GM21737 (cell line): Measurements from ENCODE around the gene HSDL2.

Experiments used
- ATAC-seq: cut with Tn5 transposase; IDR thresholded peaks from one replicate; pipeline ENCODE4 v1.9.1; 2021; ENCODE audit warnings: mild to moderate bottlenecking, moderate library complexity; ENCODE audit not compliant: unreplicated experiment

HSDL2 gene

GRCh38 chr9:112443636-112444035, 63.7 kb downstream of the HSDL2 start:
- ATAC-seq, result no peak

- no peak for ATAC-seq
These were observed 65.3 kb downstream of the HSDL2 start for GRCh38 chr9:112445196-112445595.

GRCh38 chr9:112446080-112446479, 66.2 kb downstream of the HSDL2 start:
- no peak for ATAC-seq

- ATAC-seq, result no peak
These were observed 66.6 kb downstream of the HSDL2 start for GRCh38 chr9:112446526-112446925.

GRCh38 chr9:112447283-112447761, 67.4 kb downstream of the HSDL2 start:
- ATAC-seq, result no peak

DNA sequence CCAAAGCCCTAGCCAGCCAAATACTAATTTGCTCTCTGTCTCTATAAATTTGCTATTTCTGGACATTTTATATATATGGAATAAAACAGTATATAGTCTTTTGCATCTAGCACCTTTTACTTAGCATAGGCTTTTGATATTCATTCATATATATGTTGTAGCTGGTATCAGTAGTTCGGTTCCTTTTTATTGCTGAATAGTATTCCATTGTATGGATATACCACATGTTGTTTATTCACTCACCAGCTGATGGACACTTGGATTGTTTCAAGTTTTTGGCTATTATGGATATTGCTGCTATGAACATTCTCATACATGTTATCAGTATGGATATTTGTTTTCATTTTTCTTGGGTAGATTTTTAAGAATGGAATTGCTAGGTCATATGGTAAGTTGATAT, 82.9 kb downstream of the HSDL2 start:
- ATAC-seq, result no peak

DNA sequence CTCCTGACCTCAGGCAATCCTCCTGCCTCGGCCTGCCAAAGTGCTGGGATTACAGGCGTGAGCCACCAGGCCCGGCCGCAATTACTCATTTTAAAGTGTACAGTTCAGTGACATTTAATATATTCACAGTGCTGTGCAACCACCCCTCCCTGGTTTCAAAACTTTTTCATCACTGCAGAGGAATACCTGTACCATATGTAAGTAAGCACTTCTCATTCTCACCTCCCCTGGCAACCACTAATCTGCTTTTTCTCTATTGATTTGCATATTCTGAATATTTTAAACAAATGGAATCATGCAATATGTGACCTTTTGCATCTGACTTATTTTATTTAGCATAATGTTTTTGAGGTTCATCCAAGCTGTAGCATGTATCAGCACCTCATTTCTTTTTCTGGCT, 85.4 kb downstream of the HSDL2 start:
- no peak for ATAC-seq

- ATAC-seq, result no peak
These were observed 93.1 kb downstream of the HSDL2 start for GRCh38 chr9:112472996-112473395.

DNA sequence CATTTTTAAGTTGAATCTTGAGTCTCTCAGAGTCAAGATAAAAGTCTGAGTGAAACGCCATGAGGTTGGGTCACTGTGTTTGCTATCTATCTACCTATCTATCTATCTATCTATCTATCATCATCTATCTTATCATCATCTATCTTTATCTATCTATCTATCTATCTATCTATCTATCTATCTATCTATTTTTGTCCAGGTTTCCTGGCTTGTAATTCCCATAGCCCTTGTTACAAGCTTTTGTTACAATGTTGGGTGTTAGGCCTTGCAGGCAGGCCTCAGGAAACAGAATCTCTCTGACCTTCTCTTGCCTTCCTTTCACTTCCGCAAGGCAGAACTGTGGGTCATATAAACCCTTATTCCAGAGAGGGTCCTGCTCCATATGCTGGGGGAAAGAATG, 94.1 kb downstream of the HSDL2 start:
- no peak for ATAC-seq

DNA sequence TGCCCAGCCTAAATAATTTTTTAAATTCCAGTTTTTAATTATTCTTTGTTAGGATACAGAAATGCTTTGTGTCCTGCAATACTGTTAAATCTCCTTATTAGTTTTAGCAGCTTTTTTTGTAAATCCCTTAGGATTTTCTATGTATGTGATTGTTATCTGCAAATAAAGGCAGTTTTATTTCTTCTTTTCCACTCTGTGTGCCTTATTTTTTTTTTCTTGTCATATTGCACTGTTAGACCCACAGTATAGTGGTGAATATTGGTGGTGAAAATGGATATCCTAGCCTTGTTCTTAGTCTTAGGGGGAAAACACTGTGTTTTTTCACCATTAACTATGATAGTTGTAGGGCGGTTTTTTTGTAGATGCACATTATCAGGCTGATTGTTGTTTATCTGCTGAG, 95.4 kb downstream of the HSDL2 start:
- no peak for ATAC-seq

DNA sequence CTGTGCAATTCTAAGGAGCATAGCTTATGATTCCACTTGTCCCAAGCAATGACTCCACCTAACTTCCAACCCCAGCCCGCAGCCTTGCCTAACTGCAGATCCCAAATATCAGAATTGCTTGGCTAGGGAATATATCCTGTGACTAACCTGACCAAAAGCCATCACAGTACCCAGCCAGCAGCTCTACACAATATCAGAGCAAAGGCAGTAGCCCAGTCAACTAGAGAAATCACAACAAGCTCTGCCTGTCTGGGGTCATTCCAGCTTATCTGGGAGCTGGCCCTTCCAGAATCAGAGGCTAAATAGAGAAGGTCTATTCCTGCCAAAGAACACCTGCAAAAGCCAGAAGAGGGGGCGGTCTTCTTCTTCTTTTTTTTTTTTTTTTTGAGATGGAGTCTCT, 97.4 kb downstream of the HSDL2 start:
- no peak for ATAC-seq

- no peak for ATAC-seq
These were observed 99.3 kb downstream of the HSDL2 start for GRCh38 chr9:112479221-112479620.

GRCh38 chr9:112484607-112485006, 104.7 kb downstream of the HSDL2 start:
- ATAC-seq, result no peak

DNA sequence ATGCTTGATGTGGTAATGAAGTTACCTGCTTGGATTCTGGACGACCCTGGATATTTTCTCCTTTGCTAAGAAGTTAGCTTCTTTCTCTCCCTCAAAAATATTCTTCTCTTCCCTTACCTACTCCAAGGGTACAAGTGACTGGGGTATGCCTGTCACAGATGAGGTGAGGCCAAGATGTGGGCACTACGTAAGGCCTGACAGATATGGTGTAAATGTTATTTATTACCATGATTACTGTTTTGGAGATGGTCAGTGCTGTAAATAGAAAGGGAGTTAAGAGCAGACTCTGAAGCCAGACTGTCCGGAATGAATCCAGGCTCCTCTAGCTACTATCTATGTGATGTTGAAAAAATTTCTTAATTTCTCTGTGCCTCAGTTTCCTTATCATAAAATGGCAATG, 105.7 kb downstream of the HSDL2 start:
- ATAC-seq, result no peak

- peak; percentile 93 for ATAC-seq
These were observed 106.5 kb downstream of the HSDL2 start, which contains the start of gene KIAA1958 for GRCh38 chr9:112486221-112487007. Gene KIAA1958, plus strand, starts transcription at chr9:112486827. Its CDS starts 87,254 bp downstream, at chr9:112574081.

GRCh38 chr9:112487008-112487798, 107.3 kb downstream of the HSDL2 start:
- ATAC-seq, result peak; percentile 41

DNA sequence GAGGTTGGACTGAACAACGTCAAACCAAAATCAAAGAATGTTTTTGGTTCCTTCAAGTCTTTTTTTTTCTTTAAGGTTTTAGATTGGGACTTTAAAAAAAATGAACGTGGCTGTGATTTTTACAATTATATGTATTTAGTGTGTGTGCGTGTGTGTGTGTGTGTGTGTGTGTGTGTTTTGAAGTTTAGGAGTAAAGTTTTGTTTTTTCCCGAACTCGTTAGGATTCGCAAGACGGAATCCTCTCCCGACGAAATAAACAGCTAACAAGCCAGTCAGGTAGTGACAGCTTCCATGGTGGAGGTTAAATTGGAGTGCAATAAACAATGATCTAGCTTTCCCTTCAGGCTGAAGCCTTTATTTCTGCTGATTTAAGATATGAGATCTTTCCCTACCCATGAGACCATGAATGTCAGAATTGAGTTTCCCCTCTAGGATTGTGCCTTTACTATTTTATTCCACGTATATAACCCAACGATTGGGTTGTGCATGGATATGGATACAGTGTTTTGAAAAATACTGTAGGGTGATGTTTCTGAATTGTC, 108.0 kb downstream of the HSDL2 start:
- ATAC-seq, result no peak

DNA sequence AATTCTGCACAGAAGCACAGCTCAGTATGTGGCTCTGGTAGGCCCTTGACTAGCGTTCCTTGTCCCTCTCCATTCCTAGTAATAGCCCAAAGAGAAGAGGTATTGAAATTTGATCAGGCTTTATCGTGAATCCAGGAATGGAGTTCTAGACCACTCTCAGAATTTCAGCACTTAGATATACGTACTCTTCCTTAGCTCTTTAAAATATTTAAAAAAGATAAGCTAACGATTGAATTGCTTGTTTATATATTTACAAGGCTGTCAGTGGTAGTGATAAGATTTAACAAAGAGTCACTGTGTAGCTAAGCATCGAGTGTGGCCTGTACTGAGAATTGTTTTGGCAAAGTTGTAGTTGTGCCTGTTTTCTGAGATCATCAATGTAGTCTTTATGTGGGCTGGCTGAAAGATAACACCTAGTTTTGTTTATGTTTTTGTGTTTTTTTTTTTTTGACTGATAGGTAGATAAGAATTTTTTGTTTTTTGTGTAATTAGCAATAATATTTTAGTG, 109.2 kb downstream of the HSDL2 start:
- ATAC-seq, result no peak

- no peak for ATAC-seq
These were observed 110.2 kb downstream of the HSDL2 start for GRCh38 chr9:112489876-112490666.

DNA sequence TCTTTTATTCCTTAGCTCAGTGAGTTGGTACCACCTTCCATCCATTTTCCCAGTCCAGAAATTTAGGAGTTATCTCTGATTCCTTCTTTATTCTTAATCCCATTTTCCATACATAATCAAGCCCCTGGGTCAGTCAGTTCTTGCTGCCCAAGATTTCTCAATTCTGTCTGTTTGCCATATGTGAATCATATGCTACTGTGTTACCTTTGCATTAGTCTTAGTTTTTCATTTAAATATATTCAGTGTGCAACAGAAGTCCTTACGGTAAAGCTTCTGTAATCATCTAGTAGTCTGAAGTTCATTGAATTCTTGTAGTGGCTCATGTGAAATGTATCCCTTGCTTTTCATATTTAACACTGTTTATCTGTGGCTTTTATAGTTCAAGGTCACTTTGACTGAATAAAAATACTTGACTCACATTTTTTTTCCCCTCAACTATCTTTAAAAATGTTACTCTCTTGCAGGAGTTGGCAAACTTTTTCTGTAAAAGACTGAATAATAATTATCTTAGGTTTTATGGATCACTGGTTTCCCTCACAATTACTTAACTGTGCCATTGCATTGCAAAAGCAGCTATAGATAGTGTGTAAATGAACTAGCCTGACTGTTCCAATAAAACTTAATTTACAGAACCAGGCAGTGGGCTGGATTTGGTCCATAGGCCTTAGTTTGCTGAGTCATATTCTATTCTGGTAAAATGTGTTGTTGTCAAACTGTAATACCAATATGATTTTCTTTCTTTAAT, 113.7 kb downstream of the HSDL2 start:
- ATAC-seq, result no peak
